Left cardiac atrium (tissue), 4 donors: ENCODE data around the gene CHST8. TPM values are rescaled to one million over a fixed set of nuclear protein-coding genes. Genes with fewer than 3 reads are reported as not detected.

ENCODE experiments used
- ATAC-seq, 2 donors: fragments of 200-7000 bp; cut with Tn5 transposase; one replicate each; pipeline ENCODE4 v1.9.1; 2020; ENCODE audit warnings: mild to moderate bottlenecking in 2 of 2, moderate library complexity in 2 of 2
- DNase-seq: peaks from one replicate; pipeline ENCODE4 v3.0.0-alpha.2; 2020
- intact Hi-C, 2 donors: fragments of 100-400 bp; cut with DNase I; formaldehyde crosslinking; loops; one replicate each; pipeline versions ENCODE4 v1.14.1 to v1.15.1; 2022 to 2023
- total RNA-seq, 2 donors: library from RNA; stranded (reverse); fragmentation: NEBNext Ultra II Directional; extraction: Animal tissue kit (Norgen Biotek cat#: 25700); gene quantifications; one replicate each; pipeline ENCODE4 v1.2.1, GENCODE V29; 2021
- donor health status: DM: no; HTN: yes; CAD: no.
- donor health status: DM: no; HTN: yes; CAD: no; lungs with severe emphysema.
- donor health status: DM: yes; HTN: yes; CAD: no.
- donor health status: Dilated cardiomyopathy.

CHST8 gene
- total RNA-seq, 2 donors from 2014 or later: 0.29 to 0.42 TPM

DNA sequence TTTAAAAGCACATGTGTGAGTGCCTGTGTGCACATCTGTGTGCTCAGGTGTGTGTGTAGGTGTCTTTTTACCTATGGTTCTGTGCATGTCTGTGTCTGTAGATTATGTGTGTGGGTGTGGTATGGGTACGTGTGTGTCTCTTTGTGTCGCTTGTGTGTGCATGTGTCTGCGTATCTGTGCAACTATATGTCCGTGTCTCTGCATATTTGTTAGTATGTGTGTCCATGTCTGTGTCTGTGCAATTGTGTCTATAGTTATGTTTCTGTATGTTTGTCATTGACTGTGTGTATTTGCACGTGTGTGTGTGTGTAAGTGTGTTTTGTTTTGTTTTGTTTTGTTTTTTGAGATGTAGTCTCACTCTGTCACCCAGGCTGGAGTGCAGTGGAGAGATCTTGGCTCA is 167.6 kb downstream of the CHST8 start:
- intact Hi-C loops: no loop called here
- DNase-seq (no peak), ATAC-seq (no peak)

DNA sequence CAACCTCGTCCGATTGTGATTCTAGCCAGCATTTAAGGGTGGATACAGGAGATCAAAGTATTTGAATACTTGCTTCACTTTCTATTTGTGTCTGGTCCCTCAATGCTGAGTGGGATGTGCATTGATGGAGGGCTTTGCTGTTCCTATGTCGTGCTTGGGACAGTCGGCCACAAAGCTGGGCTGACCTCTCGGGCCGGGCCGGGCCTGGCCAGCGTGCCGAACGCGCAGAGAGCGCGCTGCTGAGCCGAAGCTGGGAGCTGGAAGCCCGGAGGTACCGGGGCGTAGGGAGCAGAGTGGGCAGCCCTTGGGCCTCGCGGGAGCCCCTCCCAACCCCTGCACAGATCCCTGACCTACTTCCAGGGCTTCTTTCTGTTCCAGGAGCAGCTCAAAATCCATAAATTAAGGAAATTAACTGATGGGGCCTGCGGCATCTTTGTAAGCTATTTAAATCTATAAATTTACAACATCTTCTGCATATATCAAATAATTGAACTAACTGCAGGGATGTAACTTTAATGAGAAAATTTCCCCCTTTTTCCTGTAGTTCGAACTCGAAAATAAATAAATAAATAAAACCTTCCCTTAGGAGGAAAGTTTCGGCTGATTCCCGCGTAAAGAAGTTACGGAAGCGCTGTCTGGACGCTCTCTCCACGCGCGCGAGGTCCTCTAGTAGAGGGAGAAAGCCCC is 173.1 kb downstream of the CHST8 start:
- intact Hi-C loops: loop anchor here in 1 of 2 donors (5.0 kb wide), 1 partner anchor 112 kb away; no protein-coding TSS in a partner anchor
- ATAC-seq: peak in 1 of 2 donors; percentile 3
- DNase-seq: peak; percentile 52

DNA sequence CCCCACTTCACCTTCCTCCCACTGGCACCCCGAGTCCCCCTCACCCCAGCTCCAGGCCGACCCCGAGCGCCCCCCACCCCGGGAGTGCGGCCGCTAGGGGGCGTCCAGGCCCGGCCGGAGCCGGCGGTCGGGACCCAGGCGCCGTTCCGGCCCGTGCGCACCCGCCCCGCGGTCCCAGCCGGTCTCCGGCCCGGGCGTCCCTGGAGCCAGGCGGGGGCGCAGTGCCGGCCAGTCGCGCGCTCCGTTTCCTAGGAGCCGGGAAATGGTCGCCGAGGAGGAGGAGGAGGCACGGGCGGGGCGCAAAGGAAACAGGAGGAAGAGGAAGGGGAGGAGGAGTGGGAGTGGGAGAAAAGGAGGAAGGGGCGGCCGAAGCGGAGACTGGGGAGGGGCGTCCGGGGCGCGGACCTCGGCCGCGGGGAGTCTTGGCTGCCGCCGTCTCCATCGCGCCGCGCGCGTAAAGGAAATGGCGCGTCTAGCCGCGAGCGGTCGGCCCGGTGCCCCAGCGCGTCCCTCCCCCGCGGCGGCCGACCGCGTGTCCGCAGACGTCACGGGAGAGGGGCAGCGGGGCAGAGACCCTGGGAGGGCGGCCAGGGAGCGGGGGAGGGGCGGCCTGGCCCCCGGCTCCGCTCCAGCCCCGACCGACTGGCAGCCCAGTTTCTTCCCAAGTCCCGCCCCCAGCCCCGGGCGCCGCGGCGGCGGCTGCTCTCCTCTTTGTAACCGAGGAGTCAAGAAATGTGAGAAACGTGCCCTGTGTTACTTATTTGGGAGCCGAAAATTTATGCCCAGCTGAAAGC is 173.8 kb downstream of the CHST8 start:
- intact Hi-C loops: loop anchor here in 1 of 2 donors (5.0 kb wide), 1 partner anchor 112 kb away; no protein-coding TSS in a partner anchor
- peak; percentile 75 to 85 for ATAC-seq
- DNase-seq: peak; percentile 90

DNA sequence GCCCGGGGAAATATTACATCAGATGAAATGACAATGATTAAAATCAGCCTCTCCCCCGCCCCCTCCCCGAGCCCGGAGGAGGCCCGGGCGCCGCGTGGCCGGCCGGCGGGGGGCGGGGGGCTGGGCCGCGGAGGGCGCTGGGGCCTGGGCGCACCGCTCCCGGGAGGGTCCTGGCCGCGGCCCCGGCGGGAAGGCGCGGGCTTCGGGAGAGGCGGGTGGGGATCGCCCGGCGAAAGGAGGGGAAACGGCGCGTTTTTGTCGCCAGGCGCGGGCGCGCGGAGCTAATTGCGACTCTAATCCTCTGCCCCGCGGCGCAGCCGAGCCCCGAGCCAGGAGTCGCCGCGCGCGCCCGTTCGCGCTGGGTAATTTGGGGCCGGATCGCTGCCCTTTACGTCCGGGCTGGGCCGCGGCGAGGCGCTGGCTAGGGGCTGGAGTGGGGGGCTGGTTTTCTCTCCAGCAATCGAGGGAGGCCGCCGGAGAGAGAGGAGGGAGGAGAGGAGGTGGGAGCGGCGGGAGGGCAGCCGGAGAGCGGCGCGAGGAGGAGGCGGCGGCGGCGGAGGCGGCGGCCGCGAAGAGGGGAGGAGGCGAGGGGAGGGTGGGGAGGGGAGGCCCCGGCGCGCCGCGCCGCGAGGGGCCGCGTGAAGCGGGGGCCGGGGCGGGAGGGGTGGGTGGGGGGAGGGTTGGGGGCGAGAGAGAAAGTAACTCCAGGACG is 174.6 kb downstream of the CHST8 start, which contains the start of gene KCTD15:
TSS of gene KCTD15 (plus strand) at position 707 of the 712 bp plus-strand sequence. CDS start 3,585 bp downstream, outside the sequence.
- ATAC-seq: peak; percentile 20 to 22
- DNase-seq: peak; percentile 63

DNA sequence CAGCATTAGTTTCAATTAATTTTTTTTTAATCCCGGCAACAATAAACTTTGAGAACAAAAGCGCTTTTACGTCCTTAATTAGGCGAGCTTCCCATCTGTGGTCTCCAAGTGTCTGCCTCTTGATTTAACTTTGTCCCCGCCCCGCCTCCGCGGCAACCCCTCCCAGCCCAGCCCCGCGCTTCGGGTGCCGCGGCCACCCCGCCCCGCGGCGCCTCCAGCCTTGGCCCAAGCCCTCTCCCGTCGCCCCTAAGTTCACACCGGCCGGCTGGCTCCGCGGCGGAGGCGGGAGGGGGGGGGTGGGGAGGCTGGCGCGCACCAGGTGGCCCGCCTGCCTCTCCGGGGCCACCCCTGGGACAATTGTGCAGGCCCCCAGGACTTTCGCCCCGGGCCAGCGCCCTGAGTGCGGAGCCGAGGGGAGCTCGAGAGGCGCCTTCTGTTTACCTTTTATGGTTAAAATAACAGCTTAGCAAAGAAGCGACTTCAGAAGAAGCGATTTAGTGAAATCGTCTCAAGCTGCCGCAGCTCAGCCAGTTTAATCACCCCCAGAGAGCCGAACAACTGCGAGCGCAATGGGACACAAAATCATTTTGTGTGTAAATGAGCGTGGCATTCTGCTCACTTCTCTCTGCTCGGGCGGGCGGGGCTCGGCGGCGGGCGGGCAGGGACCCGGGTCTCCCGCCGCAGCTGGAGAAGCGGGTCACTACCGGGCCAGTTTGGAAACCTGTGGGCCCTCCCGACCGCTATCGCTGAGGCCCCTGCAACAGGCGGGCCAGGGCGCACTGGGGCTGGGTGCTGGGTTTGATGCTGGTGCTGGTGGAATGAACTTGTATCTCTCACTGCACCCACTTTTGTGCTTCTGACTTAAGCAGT is 176.3 kb downstream of the CHST8 start:
- peak; percentile 75 for DNase-seq
- intact Hi-C loops: loop anchor here in 1 of 2 donors (5.0 kb wide), 1 partner anchor 109 kb away; no protein-coding TSS in a partner anchor
- peak; percentile 22 to 55 for ATAC-seq

More for the DNA sequence above, 174.6 kb downstream of the CHST8 start, which contains the start of gene KCTD15:
- intact Hi-C loops: loop anchor here in 1 of 2 donors (5.0 kb wide), 1 partner anchor 111 kb away; no protein-coding TSS in a partner anchor

DNA sequence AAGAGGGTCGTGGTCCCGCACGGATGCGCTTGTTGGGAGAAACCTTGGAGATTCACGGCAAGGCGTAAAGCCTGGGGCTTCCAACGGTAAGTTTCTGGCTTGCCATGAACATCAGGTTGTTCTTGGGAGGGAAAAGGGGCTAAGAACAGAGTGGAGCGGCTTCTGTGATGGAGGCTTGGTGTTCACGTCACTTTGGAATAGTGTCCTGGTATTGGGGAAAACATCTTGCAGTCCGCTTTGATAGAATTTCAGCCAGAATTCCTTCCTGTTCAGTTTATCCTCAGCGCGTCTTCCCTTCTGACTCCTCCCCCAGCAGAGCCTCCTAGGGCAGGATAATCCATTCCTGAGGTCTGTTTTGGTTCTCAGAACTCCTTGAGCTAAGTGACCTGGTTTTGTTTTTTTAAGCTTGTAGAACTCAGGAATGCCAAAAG is 176.9 kb downstream of the CHST8 start:
- no peak for ATAC-seq
- DNase-seq: no peak
- intact Hi-C loops: loop anchor here in 1 of 2 donors (5.0 kb wide), 1 partner anchor 109 kb away; no protein-coding TSS in a partner anchor

DNA sequence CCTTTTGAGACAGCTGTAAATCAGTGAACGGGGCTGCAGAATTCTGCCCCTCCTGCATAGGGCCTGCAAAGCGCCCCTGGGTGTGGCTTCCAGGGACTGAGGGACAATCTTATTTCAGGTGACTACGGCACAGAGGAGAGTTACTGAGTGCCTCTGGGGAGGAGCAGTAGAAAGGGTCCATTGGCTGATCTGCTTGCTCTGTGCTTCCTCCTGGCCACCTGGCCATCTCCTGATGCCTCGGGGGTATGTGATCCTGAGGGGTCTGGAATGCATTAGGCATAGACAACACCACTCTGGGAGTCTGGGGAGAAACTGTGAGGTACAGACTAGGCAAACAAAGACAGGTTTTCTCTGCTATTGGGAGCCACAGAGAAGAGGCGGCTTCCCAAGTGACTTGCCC is 177.7 kb downstream of the CHST8 start:
- ATAC-seq (no peak), DNase-seq (no peak)
- intact Hi-C loops: loop anchor here in 1 of 2 donors (5.0 kb wide), 1 partner anchor 108 kb away; no protein-coding TSS in a partner anchor

DNA sequence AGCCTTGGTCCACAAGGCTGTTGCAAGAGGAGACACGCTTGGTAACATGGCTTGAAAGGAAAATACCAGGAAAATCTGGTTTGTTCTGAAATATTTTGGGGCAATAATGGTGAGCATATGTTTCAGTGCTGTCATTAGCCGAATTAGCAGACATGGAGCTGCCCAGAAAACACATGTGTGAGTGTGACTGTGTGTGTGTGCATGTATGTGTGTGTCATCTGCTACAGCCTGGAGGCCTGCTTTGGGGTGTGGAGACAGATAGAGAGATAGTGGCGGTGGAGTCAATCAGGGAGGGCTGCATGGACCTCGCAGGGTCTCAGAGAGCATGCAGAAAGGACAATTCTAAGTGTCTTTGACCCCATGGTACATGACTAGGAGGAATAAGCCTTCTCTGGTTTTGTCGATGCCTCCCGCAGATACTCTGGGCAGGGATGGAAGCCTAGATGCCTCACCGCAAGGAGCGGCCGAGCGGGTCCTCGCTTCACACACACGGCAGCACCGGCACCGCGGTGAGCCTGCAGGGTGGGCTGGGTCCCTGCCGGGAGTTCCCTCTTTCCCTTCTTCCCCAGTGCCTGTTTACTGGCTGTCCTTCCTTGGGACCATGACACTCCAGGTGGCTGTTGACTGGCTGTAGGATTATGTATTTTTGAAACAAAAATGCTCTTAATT is 178.4 kb downstream of the CHST8 start:
- intact Hi-C loops: no loop called here
- ATAC-seq (no peak), DNase-seq (no peak)

DNA sequence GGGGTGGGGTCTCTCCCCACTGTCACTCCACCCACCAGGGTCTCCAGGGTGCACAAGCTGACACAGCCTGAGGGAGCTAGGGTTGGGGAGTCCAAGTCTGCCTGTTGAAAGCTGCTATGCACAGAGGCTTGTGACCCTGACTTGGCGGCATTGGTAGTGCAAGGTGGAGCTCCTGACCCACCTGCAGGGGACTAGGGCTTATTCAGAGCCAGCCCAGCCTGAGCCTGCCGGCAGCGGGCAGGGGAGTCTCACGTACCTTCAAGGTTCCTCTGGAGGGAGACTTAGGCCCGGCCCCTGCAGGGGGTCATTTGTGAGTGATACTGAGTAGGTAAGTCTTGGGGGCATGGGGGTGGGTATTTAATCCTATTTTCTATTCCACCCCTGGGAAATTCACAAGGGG is 179.7 kb downstream of the CHST8 start:
- DNase-seq (no peak), ATAC-seq (no peak)
- intact Hi-C loops: no loop called here

DNA sequence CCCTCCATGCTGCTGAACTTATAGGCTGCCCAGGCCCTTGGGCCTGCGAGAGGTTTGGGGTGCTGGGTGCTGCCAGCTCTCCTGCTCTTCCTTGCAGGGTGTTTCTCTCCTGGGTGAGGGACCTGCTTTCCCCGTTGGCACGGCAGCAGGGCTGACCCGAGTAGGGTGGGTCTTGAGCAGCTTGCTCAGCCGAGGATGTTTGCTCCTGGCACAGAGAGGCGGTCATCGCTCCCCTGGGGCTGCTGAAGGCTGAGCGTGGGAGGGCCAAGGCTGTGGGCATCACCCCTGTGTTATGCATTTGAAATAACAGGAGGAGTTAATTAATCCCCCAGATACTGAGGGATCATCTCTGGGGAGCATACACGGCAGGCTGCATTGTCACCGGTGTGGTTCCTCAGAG is 180.2 kb downstream of the CHST8 start:
- intact Hi-C loops: no loop called here
- DNase-seq (no peak), ATAC-seq (no peak)

DNA sequence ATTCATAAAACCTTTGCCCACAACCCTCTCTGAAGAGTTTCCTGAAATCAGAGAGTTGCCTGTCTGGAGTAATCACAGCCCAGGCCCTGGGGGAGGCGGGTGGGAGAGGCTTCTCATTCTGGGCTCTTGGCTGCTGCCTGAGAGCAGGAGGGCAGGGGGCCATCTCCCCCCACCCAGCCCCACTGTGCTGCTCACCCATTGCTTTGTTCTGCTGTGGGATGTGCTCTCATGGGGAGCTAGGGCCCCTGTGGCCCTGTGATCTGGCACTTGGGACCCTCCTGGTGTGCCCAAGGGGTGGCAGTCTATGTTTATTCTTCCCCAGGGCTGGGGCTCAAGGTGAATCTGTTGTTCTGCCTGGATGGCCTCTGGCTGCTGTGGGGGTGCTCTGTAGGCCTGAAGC is 181.0 kb downstream of the CHST8 start:
- intact Hi-C loops: no loop called here
- DNase-seq (no peak), ATAC-seq (no peak)

DNA sequence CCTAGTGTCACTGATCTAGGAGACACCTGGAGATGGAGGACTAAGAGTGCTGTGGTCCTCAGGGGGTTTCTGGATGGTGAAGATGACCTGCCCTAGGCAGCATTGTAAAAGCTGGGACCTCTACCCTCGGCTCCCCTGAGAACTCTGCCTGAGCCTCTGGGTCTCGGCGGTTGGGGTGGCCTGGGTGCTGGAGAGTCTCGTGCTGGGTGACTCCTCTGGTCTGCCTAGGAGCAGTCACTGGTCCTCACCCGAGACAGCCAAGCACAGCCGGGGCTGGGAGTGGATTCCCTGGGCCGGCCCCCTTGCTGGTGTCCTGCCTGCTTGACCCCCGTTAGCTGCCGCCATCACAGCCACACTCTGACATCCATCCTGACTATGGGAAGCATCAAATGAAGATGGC is 181.6 kb downstream of the CHST8 start:
- ATAC-seq (no peak), DNase-seq (no peak)
- intact Hi-C loops: no loop called here

DNA sequence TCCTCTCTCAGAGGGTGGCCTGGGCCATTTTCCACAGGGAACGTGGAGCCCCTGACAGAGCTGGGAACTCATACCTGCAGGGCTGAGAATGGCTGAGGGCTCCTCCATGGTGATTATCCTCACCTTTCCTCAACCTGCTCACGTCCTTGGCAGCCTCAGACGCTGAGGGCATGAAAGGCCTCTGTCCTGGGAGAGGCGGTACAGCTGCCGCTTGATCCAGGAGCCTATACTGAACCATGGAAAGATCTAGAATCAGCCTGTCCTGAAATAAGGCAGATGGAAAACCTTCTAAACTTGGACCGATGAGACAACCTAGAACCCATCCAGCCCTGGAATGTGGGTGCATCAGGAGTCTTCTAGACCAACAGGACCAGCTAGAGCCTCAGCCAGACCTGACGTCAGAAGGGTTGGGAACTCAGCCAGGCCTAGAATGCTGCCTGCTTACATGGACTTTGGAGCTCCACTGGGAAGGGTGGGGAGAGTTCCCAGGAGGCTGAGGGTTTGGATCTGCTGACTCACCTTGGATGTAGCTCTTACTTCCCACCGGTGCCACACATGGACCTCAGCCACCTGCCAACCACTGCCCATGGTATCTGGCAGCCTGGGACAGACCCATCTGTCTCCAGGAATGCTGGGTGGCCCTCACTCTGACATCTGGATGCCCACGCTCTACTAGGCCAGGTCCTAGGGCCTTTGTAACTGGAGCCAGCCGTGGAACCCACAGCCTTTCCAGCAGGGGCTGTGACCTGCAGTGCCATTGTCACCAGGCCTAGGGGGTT is 182.5 kb downstream of the CHST8 start:
- DNase-seq (peak; percentile 79), ATAC-seq (peak; percentile 81 to 88)
- intact Hi-C loops: no loop called here

DNA sequence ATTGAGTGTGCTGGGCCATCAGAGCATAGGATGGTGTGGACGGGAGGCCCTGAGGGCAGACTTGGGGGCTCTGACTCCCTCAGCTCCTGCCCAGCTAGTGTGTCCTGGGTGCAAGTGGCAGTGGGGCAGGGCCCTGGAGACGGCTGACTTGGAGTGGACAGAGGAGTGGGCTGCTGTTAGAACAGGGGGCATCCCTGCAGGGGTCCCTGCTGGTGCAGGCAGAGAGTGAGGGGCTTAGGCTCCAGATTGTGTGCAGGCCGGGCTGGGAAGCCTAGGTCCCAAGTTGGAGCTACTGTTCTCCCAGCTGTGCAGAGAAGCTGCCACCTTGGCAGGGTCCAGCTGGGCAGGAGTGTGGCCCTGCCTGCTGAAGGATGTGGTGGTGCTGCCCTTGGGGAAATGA is 183.6 kb downstream of the CHST8 start:
- ATAC-seq (no peak), DNase-seq (no peak)
- intact Hi-C loops: no loop called here

DNA sequence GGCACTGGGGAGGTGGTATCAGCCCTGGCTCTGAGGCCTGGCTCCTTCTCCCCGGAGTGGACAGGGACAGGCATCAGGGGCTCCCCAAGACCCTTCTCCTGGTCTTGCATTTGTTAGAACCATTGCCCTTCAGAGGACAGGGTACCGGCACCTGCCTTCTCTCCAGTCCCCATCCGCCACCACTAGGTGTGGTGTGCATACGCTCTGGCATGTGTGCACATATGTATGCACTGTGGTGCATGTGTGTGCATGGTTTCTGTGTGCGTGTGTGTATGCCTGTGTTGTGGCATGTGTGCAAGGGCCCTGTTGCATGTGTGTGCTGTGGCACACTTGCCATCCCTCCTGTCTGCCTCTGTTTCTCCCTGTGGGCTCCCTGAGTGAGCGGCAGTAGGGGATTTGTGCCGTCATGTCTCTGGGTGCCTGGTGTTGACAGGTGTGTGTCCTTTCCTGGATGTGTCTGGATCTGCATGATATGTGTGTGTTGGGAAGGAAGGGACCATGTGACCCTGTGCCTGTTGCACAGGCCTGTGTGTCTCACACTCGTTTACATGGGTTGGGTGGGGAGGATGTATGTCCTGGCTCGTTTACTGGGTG is 184.2 kb downstream of the CHST8 start:
- DNase-seq (no peak), ATAC-seq (no peak)
- intact Hi-C loops: no loop called here

DNA sequence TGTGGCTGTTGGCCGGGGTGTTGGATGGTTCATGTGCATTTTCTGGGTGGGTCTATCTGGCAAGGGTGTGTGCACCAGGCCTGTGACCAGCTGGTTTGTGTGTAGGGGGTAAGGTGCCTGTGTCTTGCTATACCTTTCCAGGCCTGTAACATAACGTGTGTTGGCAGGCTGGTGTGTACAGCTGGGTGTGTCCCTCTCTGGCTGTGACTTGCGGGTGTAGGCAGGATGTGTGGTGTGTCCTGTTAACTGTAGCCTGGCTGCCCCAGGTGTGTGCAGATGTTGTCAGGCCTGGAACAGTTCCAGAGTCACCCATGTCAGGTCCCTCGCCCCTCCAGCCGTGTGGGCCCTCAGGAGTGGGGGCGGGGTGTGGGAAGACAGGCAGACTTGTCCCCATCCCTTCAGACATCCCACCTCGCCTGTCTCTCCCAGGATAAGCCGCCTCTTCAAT is 184.7 kb downstream of the CHST8 start:
- ATAC-seq: no peak
- intact Hi-C loops: no loop called here
- no peak for DNase-seq

DNA sequence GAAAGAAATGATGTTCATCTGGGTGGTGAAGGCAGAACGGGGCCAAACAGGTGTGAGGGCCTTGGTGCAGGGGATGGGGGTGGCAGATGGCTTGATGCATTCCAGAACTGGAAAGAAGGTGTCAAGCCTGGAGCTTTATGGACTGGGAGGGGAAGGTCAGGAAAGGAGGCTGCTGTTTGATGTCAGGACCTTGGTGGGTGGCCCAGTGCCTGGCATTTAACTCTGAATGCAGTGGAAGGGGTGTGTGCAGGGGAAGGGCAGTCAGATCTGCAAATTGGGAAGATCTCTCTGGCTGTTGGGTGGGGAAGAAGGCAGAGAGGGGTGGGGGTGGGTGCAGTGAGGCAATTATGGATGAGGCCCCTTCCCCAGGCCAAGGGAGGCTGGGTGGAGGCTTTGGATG is 186.6 kb downstream of the CHST8 start:
- ATAC-seq (no peak), DNase-seq (no peak)

More for the DNA sequence above, 186.6 kb downstream of the CHST8 start:
- intact Hi-C loops: no loop called here
